ENCODE data around the gene CLDN18. TPM values are rescaled to one million over a fixed set of nuclear protein-coding genes. Genes with fewer than 3 reads are reported as not detected.

CLDN18 gene
- total and polyA plus RNA-seq, 9 of the 15 experiments (the other 6 are each of a cell fraction or from before 2014, with no cell fraction given) = 0.11 TPM; not detected in 8

DNA sequence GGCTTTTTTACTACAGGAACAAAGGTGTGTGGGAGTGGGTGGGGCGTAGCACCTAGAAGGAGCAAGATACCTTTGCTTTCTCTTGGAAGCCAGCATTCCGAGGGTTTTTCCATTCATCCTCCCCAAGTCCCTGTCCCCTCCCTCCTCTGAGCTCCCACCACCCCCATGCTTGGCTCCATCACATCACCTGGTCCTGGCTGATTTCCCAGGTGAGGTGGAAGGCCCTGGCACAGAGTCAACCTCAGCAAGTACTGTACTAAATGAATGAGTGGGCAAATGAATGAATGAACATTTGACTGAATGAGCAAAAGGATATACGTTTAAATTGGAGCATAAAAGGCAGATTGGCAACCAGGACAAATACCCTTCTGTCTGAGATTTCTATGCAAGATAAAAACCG is 60.0 kb downstream of the CLDN18 start:
- ChIA-PET POLR2A (interaction anchor here (1.5 kb wide), 1 partner anchor 11 kb away, joined by 5 read pairs; no protein-coding TSS in a partner anchor), CTCF (ENCODE audit: low intra/inter-chr PET ratio) (interaction anchor here (0.6 kb wide), 1 partner anchor 1177 kb away, joined by 3 read pairs; no protein-coding TSS in a partner anchor)
- intact Hi-C loops (cut with micrococcal nuclease) = no loop called here
- Histone ChIP-seq H3K9me3 (replicated peaks; ENCODE audit: control insufficient read depth, insufficient read depth, low read depth, low read length) (no peaks in the 10 kb centered on the region), H3K4me1 (replicated peaks in 1 of 2; ENCODE audit: control insufficient read depth in 2 of 2, insufficient read depth in 2 of 2, low read length in 2 of 2) (no peaks in the 10 kb centered on the region), H3K27ac (ENCODE audit: extremely low read depth, low read depth, low read length) (no peak overlapping the region), H2AFZ (ENCODE audit: low read depth, low read length) (no peak overlapping the region), H3K4me3 (no peak overlapping the region), H3K27me3 (ENCODE audit: control insufficient read depth in 2 of 2, insufficient read depth in 2 of 2, low read length in 2 of 2) (peaks cover 0 to 27% of the 10 kb centered on the region in 2 experiments; a peak in 2 of 5 replicates), H3K79me2 (ENCODE audit: control insufficient read depth, insufficient read depth, low read length) (no peaks in the 10 kb centered on the region), H3K36me3 (ENCODE audit: control insufficient read depth, insufficient read depth, low read length) (no peaks in the 10 kb centered on the region), H3K9me1 (ENCODE audit: control insufficient read depth, insufficient read depth, low read length) (no peaks in the 10 kb centered on the region), H3K4me2 (ENCODE audit: insufficient read depth, low read length) (no peak overlapping the region), H4K20me1 (replicated peaks; ENCODE audit: control insufficient read depth, insufficient read depth, low read length) (no peaks in the 10 kb centered on the region), H3K9ac (ENCODE audit: insufficient read depth in 1 of 2, low read depth in 2 of 2, low read length in 2 of 2) (no peak overlapping the region)
- no peak for DNase-seq (ENCODE audit: extremely low read depth in 1 of 4, low spot score in 3 of 4)
- no peak for FAIRE-seq
- in situ Hi-C loops (cut with MboI) = loop anchor here (25.0 kb wide), 1 partner anchor 867 kb away; the partner anchor contains the start of genes FOXL2 and FOXL2NB
- no TSS peak for BruUV-seq (replicated peaks)
- 0% methylated on average over 3 of the region's 4 CpGs for WGBS (ENCODE audit: insufficient coverage, low coverage, missing lambda C conversion rate)
- TF ChIP-seq SP1 (CRISPR knock-in tag; IDR thresholded peaks at IDR 0.05) (no peak), BRF1 (IDR thresholded peaks at IDR 0.05; ENCODE audit: borderline replicate concordance, extremely low read depth, insufficient read length) (no peak), RBM14 (IDR thresholded peaks at IDR 0.05; ENCODE audit: borderline replicate concordance, insufficient read depth, low read depth, low read length) (no peak)
- no peak for ATAC-seq

- H3K4me3 ChIP-seq = no peak overlapping the region
- H3K36me3 ChIP-seq (ENCODE audit: control insufficient read depth, insufficient read depth, low read length) = no peaks in the 10 kb centered on the region
- CTCF ChIA-PET (ENCODE audit: low intra/inter-chr PET ratio) = no interaction called here
- no peak for FAIRE-seq
- BruUV-seq (replicated peaks) = no TSS peak
- H4K20me1 ChIP-seq (replicated peaks; ENCODE audit: control insufficient read depth, insufficient read depth, low read length) = no peaks in the 10 kb centered on the region
- H3K27ac ChIP-seq (ENCODE audit: extremely low read depth, low read depth, low read length) = no peak overlapping the region
- no peak for ATAC-seq
- DNase-seq (ENCODE audit: extremely low read depth in 1 of 4, low spot score in 3 of 4) = no peak
- POLR2A ChIA-PET = interaction anchor here (0.6 kb wide), 1 partner anchor 9 kb away, joined by 3 read pairs; no protein-coding TSS in a partner anchor
- no peaks in the 10 kb centered on the region for H3K9me1 ChIP-seq (ENCODE audit: control insufficient read depth, insufficient read depth, low read length)
- in situ Hi-C loops (cut with MboI) = loop anchor here (25.0 kb wide), 1 partner anchor 865 kb away; the partner anchor contains the start of genes FOXL2 and FOXL2NB
- H3K9me3 ChIP-seq (replicated peaks; ENCODE audit: control insufficient read depth, insufficient read depth, low read depth, low read length) = no peaks in the 10 kb centered on the region
- H3K4me1 ChIP-seq (replicated peaks in 1 of 2; ENCODE audit: control insufficient read depth in 2 of 2, insufficient read depth in 2 of 2, low read length in 2 of 2) = no peaks in the 10 kb centered on the region
- no peak overlapping the region for H3K9ac ChIP-seq (ENCODE audit: insufficient read depth in 1 of 2, low read depth in 2 of 2, low read length in 2 of 2)
- intact Hi-C loops (cut with micrococcal nuclease) = no loop called here
- H3K79me2 ChIP-seq (ENCODE audit: control insufficient read depth, insufficient read depth, low read length) = no peaks in the 10 kb centered on the region
- H3K4me2 ChIP-seq (ENCODE audit: insufficient read depth, low read length) = no peak overlapping the region
- 4% methylated on average over 7 of the region's 8 CpGs for WGBS (ENCODE audit: insufficient coverage, low coverage, missing lambda C conversion rate)
- no peak overlapping the region for H2AFZ ChIP-seq (ENCODE audit: low read depth, low read length)
- peaks cover 0 to 19% of the 10 kb centered on the region in 2 experiments; a peak in 2 of 5 replicates for H3K27me3 ChIP-seq (ENCODE audit: control insufficient read depth in 2 of 2, insufficient read depth in 2 of 2, low read length in 2 of 2)
- TF ChIP-seq CREB3 (tag; conservative IDR thresholded peaks at IDR 0.05; ENCODE audit: low read depth) = no peak
- no peak for TF ChIP-seq PHF21A (IDR thresholded peaks at IDR 0.05; ENCODE audit: borderline replicate concordance, low read depth)
- no peak for TF ChIP-seq IFI16 (CRISPR knock-in tag; IDR thresholded peaks at IDR 0.05)
- no peak for TF ChIP-seq RBM15 (IDR thresholded peaks at IDR 0.05; ENCODE audit: insufficient read depth, low read length)
- no peak for TF ChIP-seq ATF1 (CRISPR knock-in tag; IDR thresholded peaks at IDR 0.05)
- TF ChIP-seq ATF1 (tag; IDR thresholded peaks at IDR 0.05) = no peak
- TF ChIP-seq HDAC3 (IDR thresholded peaks at IDR 0.05; ENCODE audit: borderline replicate concordance, partially characterized antibody) = no peak
- TF ChIP-seq ZC3H4 (CRISPR knock-in tag; IDR thresholded peaks at IDR 0.05; ENCODE audit: borderline replicate concordance) = no peak
- no peak for TF ChIP-seq PRMT5 (CRISPR knock-in tag; IDR thresholded peaks at IDR 0.05)
- TF ChIP-seq PHF20 (IDR thresholded peaks at IDR 0.05; ENCODE audit: partially characterized antibody) = no peak
- TF ChIP-seq ZNF175 (CRISPR knock-in tag; IDR thresholded peaks at IDR 0.05; ENCODE audit: low read depth) = no peak
- TF ChIP-seq RBM39 (optimal IDR thresholded peaks at IDR 0.05; ENCODE audit: low read depth, low read length) = no peak
- no peak for TF ChIP-seq ZNF347 (CRISPR knock-in tag; IDR thresholded peaks at IDR 0.05; ENCODE audit: low read depth)
- TF ChIP-seq L3MBTL2 (IDR thresholded peaks at IDR 0.05) = no peak
Measured at GRCh38 chr3:138072796-138073195, 62.8 kb downstream of the CLDN18 start.
